K562 (cell line): ENCODE results near the gene PPP1R1C. TPM values are rescaled to one million over a fixed set of nuclear protein-coding genes. Genes with fewer than 3 reads are reported as not detected.
A peak's percentile ranks its signal among the peaks of the same experiment; 100 is the strongest.

Experiments used
- ATAC-seq: fragments of 200-7000 bp; cut with Tn5 transposase; 3 replicates; pipeline ENCODE4 v1.9.1; 2020; ENCODE audit warnings: moderate library complexity
- BruUV-seq: library from RNA; stranded (reverse); fragments of 400-500 nt; replicated peaks from 2 replicates; lab custom pipeline; 2021; lab: Mats Ljungman, UMichigan
- CTCF ChIA-PET: fragments of 300-600 bp; formaldehyde crosslinking; extraction: SDS; loops from one replicate; lab custom pipeline; 2021; ENCODE audit warnings: low intra/inter-chr PET ratio; lab: Yijun Ruan, JAX
- POLR2A ChIA-PET: fragments of 300-600, 350-650 bp; sonication (Branson Sonifier 250); formaldehyde crosslinking; extraction: SDS; loops from one replicate; lab custom pipeline; 2021; ENCODE audit warnings: antibody characterized with exemption, inconsistent platforms; lab: Yijun Ruan, JAX
- DNase-seq, 4 experiments: peaks; one replicate each; pipeline versions ENCODE4 v3.0.0 to v3.0.0-alpha.2; 2011 to 2018; ENCODE audit warnings: low spot score in 3 of 4, mixed read lengths in 3 of 4; ENCODE audit errors: extremely low read depth in 1 of 4
- FAIRE-seq: peaks from 2 replicates; lab custom pipeline; 2011; peaks lifted over from hg19 to GRCh38; lab: Jason Lieb, UNC
- H2AFZ ChIP-seq: 2 replicates; pipeline ENCODE4 v1.6.0; 2011; ENCODE audit warnings: low read depth, low read length, control low read depth, inconsistent platforms
- H3K27ac ChIP-seq: fragments of 200-600 bp; 3 replicates; pipeline ENCODE4 v1.8.0; 2011; ENCODE audit warnings: low read depth, mild to moderate bottlenecking, control low read depth, inconsistent platforms, low read length, moderate library complexity, mixed read lengths; ENCODE audit errors: extremely low read depth
- H3K27me3 ChIP-seq, 2 experiments: fragments of 300-600 bp in 1 of 2; 2 replicates in 1 of 2; 3 replicates in 1 of 2; pipeline versions ENCODE4 v1.6.0 to v1.8.0; 2011; ENCODE audit warnings: inconsistent platforms in 2 of 2, low read length in 2 of 2, mild to moderate bottlenecking in 1 of 2, mixed read lengths in 1 of 2, moderate library complexity in 1 of 2; ENCODE audit not compliant: control insufficient read depth in 2 of 2, insufficient read depth in 2 of 2
- H3K36me3 ChIP-seq: fragments of 300-600 bp; 3 replicates; pipeline ENCODE4 v1.8.0; 2011; ENCODE audit warnings: mild to moderate bottlenecking, low read length, inconsistent platforms; ENCODE audit not compliant: control insufficient read depth, insufficient read depth
- H3K4me1 ChIP-seq, 2 experiments: fragments of 200-600 bp in 1 of 2; replicated peaks in 1 of 2; 2 replicates in 1 of 2; 3 replicates in 1 of 2; pipeline versions ENCODE4 v1.5.1 to v1.8.0; 2011; ENCODE audit warnings: inconsistent platforms in 2 of 2, low read length in 2 of 2, mild to moderate bottlenecking in 1 of 2, mixed read lengths in 1 of 2, moderate library complexity in 1 of 2; ENCODE audit not compliant: control insufficient read depth in 2 of 2, insufficient read depth in 2 of 2
- H3K4me2 ChIP-seq: 2 replicates; pipeline ENCODE4 v1.6.1; 2011; ENCODE audit warnings: low read length, control low read depth, inconsistent platforms, mixed read lengths; ENCODE audit not compliant: insufficient read depth
- H3K4me3 ChIP-seq: fragments of 200-600 bp; sonication (generic), shearing (Covaris generic); 2 replicates; pipeline ENCODE4 v1.5.1; 2016; ENCODE audit warnings: control low read depth, inconsistent platforms
- H3K79me2 ChIP-seq: fragments of 200-600 bp; 3 replicates; pipeline ENCODE4 v1.8.0; 2011; ENCODE audit warnings: low read length, inconsistent platforms; ENCODE audit not compliant: control insufficient read depth, insufficient read depth
- H3K9ac ChIP-seq, 2 experiments: 2 replicates each; pipeline versions ENCODE4 v1.6.0 to v1.6.1; 2011; ENCODE audit warnings: low read depth in 2 of 2, low read length in 2 of 2, control low read depth in 1 of 2, inconsistent platforms in 1 of 2, mild to moderate bottlenecking in 1 of 2, mixed read lengths in 1 of 2; ENCODE audit not compliant: insufficient read depth in 1 of 2
- H3K9me1 ChIP-seq: one replicate; pipeline ENCODE4 v1.6.0; 2011; ENCODE audit warnings: inconsistent platforms, mild to moderate bottlenecking, low read length, moderate library complexity; ENCODE audit not compliant: control insufficient read depth, insufficient read depth
- H3K9me3 ChIP-seq: replicated peaks from 2 replicates; pipeline ENCODE4 v1.5.1; 2011; ENCODE audit warnings: low read depth, low read length, inconsistent platforms; ENCODE audit not compliant: control insufficient read depth, insufficient read depth
- H4K20me1 ChIP-seq: replicated peaks from 2 replicates; pipeline ENCODE4 v1.6.1; 2011; ENCODE audit warnings: low read length, inconsistent platforms, mixed read lengths; ENCODE audit not compliant: control insufficient read depth, insufficient read depth
- KDM5B ChIP-seq: fragments of 200-600 bp; sonication (generic); IDR thresholded peaks from 2 replicates; pipeline ENCODE4 v1.6.1; 2012; ENCODE audit warnings: low read depth, mild to moderate bottlenecking, moderate library complexity, low read length, control low read depth, inconsistent platforms; ENCODE audit not compliant: insufficient replicate concordance
- POLR2B ChIP-seq: fragments of 450-650 bp; IDR thresholded peaks from 2 replicates; pipeline ENCODE4 v1.6.1; 2018; ENCODE audit warnings: low read depth; ENCODE audit not compliant: partially characterized antibody
- RAD21 ChIP-seq, 2 experiments: fragments of 250-450 bp in 1 of 2; fragments of 450-650 bp in 1 of 2; sonication (Bioruptor Pico) in 1 of 2; formaldehyde crosslinking in 1 of 2; IDR thresholded peaks in 1 of 2; conservative IDR thresholded peaks in 1 of 2; 2 replicates each; pipeline versions ENCODE4 v1.4.0 to v1.8.0; 2020 to 2022; ENCODE audit warnings: mild to moderate bottlenecking in 2 of 2, moderate library complexity in 1 of 2
- RBM17 ChIP-seq: fragments of 200-400 bp; formaldehyde crosslinking; IDR thresholded peaks from 2 replicates; pipeline ENCODE4 v1.6.1; 2017; ENCODE audit warnings: low read depth, mild to moderate bottlenecking, low read length, borderline replicate concordance
- SMC3 ChIP-seq: conservative IDR thresholded peaks from 2 replicates; pipeline ENCODE4 v1.6.1; 2011; ENCODE audit warnings: low read depth, low read length, improper control_type of control experiment; ENCODE audit not compliant: insufficient read depth
- STAG1 ChIP-seq: sonication (generic); formaldehyde crosslinking; IDR thresholded peaks from 2 replicates; pipeline ENCODE4 v1.5.0; 2020; ENCODE audit warnings: missing genetic modification reagents, borderline replicate concordance
- TBP ChIP-seq: optimal IDR thresholded peaks from 2 replicates; pipeline ENCODE3; 2011; ENCODE audit warnings: low read depth, low read length, improper control_type of control experiment
- THRAP3 ChIP-seq: fragments of 450-650 bp; IDR thresholded peaks from 2 replicates; pipeline ENCODE4 v1.6.1; 2016; ENCODE audit warnings: mild to moderate bottlenecking, inconsistent platforms, borderline replicate concordance
- ZC3H11A ChIP-seq: IDR thresholded peaks from 2 replicates; pipeline ENCODE4 v1.6.1; 2012; ENCODE audit warnings: low read depth, low read length, improper control_type of control experiment
- WGBS: fragments of 100-300 bp; shearing (Covaris generic); methylation state at CpG from one replicate; pipeline ENCODE4 v1.1.6; 2016; ENCODE audit warnings: low coverage, mixed read lengths; ENCODE audit not compliant: insufficient coverage; ENCODE audit errors: missing lambda C conversion rate; 5-methylcytosine and 5-hydroxymethylcytosine counted together
- in situ Hi-C: fragments of 300-500 bp; cut with MboI; formaldehyde crosslinking; loops from 4 replicates; pipeline ENCODE4 v1.15.0; 2018; ENCODE audit warnings: inconsistent platforms, mixed read lengths
- intact Hi-C: fragments of 100-400 bp; cut with micrococcal nuclease; formaldehyde crosslinking; loops from 2 replicates; pipeline ENCODE4 v1.14.2; 2022
- polyA plus RNA-seq, 8 experiments: library from polyadenylated mRNA; depleted of rRNA in 4 of 8; stranded (reverse) in 5 of 8; unstranded in 3 of 8; fragments of >200 nt; fragmentation: Nextera tagmentation in 2 of 8; fragmentation: Illumina TruSeq in 1 of 8; extraction: Ambion mirVana in 2 of 8; extraction: Trizol in 1 of 8; gene quantifications; 2 replicates each; pipeline versions ENCODE4 v1.2.1 to v1.2.3, GENCODE V29; 2011 to 2014; ENCODE audit warnings: inconsistent platforms in 1 of 8, missing spikeins in 1 of 8
- total RNA-seq, 7 experiments: library from RNA; depleted of rRNA in 6 of 7; stranded (reverse); fragments of >200 nt in 6 of 7; fragmentation: Illumina TruSeq in 2 of 7; extraction: Trizol in 2 of 7; gene quantifications; 2 replicates each; pipeline versions ENCODE4 v1.2.1 to v1.2.3, GENCODE V29; 2011 to 2021; ENCODE audit warnings: low replicate concordance in 1 of 7
- TF ChIP-seq, protein P1 (sequence below): sonication (generic); formaldehyde crosslinking; IDR thresholded peaks from 2 replicates; pipeline ENCODE4 v1.8.1; 2023; ENCODE audit warnings: mild to moderate bottlenecking, missing genetic modification reagents, moderate library complexity
- TF ChIP-seq, protein P2 (sequence below), 2 experiments: fragments of 450-650 bp; formaldehyde crosslinking in 1 of 2; IDR thresholded peaks; 2 replicates each; pipeline versions ENCODE4 v1.4.0 to v1.6.1; 2014 to 2020; ENCODE audit warnings: mild to moderate bottlenecking in 2 of 2, borderline replicate concordance in 1 of 2, low read depth in 1 of 2

Gene PPP1R1C
- total and polyA plus RNA-seq, 9 of the 15 experiments (the other 6 are each of a cell fraction or from before 2014, with no cell fraction given) = 0.09 to 0.64 (median 0.40) TPM; not detected in 2

- DNase-seq = peak in 2 of 4 experiments; percentile 7 to 68
- no peak overlapping the region for H3K4me2 ChIP-seq
- CTCF ChIA-PET = interaction anchor here (1.0 to 1.5 kb wide), 2 partner anchors 335 to 362 kb away, joined by 3 to 8 read pairs; no protein-coding TSS in a partner anchor
- TF ChIP-seq RBM17 (no peak), ZC3H11A (no peak), STAG1 (peak; percentile 13; the same call in 1 of the 2 replicates), SMC3 (peak; percentile 44; the same call in 1 of the 2 replicates), THRAP3 (no peak), POLR2B (no peak), RAD21 (CRISPR knock-in tag; conservative IDR thresholded peaks at IDR 0.05 in 1 of 2, IDR thresholded peaks at IDR 0.05 in 1 of 2) (peak; percentile 70 to 83), TBP (no peak), KDM5B (no peak)
- TF ChIP-seq, protein P1, sequence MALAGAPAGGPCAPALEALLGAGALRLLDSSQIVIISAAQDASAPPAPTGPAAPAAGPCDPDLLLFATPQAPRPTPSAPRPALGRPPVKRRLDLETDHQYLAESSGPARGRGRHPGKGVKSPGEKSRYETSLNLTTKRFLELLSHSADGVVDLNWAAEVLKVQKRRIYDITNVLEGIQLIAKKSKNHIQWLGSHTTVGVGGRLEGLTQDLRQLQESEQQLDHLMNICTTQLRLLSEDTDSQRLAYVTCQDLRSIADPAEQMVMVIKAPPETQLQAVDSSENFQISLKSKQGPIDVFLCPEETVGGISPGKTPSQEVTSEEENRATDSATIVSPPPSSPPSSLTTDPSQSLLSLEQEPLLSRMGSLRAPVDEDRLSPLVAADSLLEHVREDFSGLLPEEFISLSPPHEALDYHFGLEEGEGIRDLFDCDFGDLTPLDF = no peak
- TF ChIP-seq, protein P2, sequence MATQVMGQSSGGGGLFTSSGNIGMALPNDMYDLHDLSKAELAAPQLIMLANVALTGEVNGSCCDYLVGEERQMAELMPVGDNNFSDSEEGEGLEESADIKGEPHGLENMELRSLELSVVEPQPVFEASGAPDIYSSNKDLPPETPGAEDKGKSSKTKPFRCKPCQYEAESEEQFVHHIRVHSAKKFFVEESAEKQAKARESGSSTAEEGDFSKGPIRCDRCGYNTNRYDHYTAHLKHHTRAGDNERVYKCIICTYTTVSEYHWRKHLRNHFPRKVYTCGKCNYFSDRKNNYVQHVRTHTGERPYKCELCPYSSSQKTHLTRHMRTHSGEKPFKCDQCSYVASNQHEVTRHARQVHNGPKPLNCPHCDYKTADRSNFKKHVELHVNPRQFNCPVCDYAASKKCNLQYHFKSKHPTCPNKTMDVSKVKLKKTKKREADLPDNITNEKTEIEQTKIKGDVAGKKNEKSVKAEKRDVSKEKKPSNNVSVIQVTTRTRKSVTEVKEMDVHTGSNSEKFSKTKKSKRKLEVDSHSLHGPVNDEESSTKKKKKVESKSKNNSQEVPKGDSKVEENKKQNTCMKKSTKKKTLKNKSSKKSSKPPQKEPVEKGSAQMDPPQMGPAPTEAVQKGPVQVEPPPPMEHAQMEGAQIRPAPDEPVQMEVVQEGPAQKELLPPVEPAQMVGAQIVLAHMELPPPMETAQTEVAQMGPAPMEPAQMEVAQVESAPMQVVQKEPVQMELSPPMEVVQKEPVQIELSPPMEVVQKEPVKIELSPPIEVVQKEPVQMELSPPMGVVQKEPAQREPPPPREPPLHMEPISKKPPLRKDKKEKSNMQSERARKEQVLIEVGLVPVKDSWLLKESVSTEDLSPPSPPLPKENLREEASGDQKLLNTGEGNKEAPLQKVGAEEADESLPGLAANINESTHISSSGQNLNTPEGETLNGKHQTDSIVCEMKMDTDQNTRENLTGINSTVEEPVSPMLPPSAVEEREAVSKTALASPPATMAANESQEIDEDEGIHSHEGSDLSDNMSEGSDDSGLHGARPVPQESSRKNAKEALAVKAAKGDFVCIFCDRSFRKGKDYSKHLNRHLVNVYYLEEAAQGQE (IDR thresholded peaks at IDR 0.05; ENCODE audit: borderline replicate concordance) = peak; percentile 55; the same call in 1 of the 2 replicates
- TF ChIP-seq, protein P2 (CRISPR knock-in tag; IDR thresholded peaks at IDR 0.05; ENCODE audit: low read depth) = no peak
Measured at GRCh38 chr2:182077448-182078142, 91.9 kb downstream of the PPP1R1C start.

More at GRCh38 chr2:182077448-182078142, 91.9 kb downstream of the PPP1R1C start:
- H3K9me1 ChIP-seq = no peaks in the 10 kb centered on the region
- H3K9me3 ChIP-seq = no peaks in the 10 kb centered on the region
- FAIRE-seq (peak; percentile 52), ATAC-seq (peak; percentile 74)
- no peaks in the 10 kb centered on the region for H3K27me3 ChIP-seq
- in situ Hi-C loops = loop anchor here (10.0 kb wide), 1 partner anchor 343 kb away; no protein-coding TSS in a partner anchor
- no peak overlapping the region for H3K4me3 ChIP-seq
- intact Hi-C loops = loop anchor here (1.0 to 10.0 kb wide), 3 partner anchors 120 to 1953 kb away; no protein-coding TSS in a partner anchor
- no peak overlapping the region for H3K9ac ChIP-seq
- POLR2A ChIA-PET = no interaction called here
- BruUV-seq = no TSS peak
- no peaks in the 10 kb centered on the region for H3K4me1 ChIP-seq
- no peaks in the 10 kb centered on the region for H4K20me1 ChIP-seq
- H3K27ac ChIP-seq = no peak overlapping the region
- no peak overlapping the region for H2AFZ ChIP-seq
- WGBS = 1% methylated on average over 11 of the region's 11 CpGs
- no peaks in the 10 kb centered on the region for H3K79me2 ChIP-seq
- no peaks in the 10 kb centered on the region for H3K36me3 ChIP-seq
